RWPE2 (cell line): ENCODE results near the gene PTPRB.

ENCODE experiments used
- ATAC-seq: fragments of 200-7000 bp; cut with Tn5 transposase; 3 replicates; pipeline ENCODE4 v1.9.1; 2021; ENCODE audit warnings: low read depth
- DNase-seq: peaks from one replicate; pipeline ENCODE4 v3.0.0-alpha.2; 2020; ENCODE audit warnings: low spot score
- H3K27ac ChIP-seq: fragments of 450-650 bp; 2 replicates; pipeline ENCODE4 v1.5.1; 2017; ENCODE audit warnings: mild to moderate bottlenecking; ENCODE audit not compliant: poor library complexity, severe bottlenecking
- H3K27me3 ChIP-seq: fragments of 250-450 bp; sonication (Bioruptor Pico); 2 replicates; pipeline ENCODE4 v1.5.1; 2021; ENCODE audit warnings: mild to moderate bottlenecking, moderate library complexity; ENCODE audit not compliant: insufficient read depth, poor library complexity, severe bottlenecking
- H3K36me3 ChIP-seq: fragments of 250-450 bp; sonication (Bioruptor Pico); 2 replicates; pipeline ENCODE4 v1.5.1; 2020; ENCODE audit warnings: low read depth, mild to moderate bottlenecking, moderate library complexity
- H3K4me1 ChIP-seq: fragments of 250-450 bp; sonication (Bioruptor Pico); 2 replicates; pipeline ENCODE4 v1.5.1; 2021; ENCODE audit warnings: mild to moderate bottlenecking, moderate library complexity; ENCODE audit not compliant: insufficient read depth, poor library complexity, severe bottlenecking
- H3K4me3 ChIP-seq: fragments of 250-450 bp; sonication (Bioruptor Pico); 2 replicates; pipeline ENCODE4 v1.5.1; 2021; ENCODE audit warnings: mild to moderate bottlenecking, moderate library complexity; ENCODE audit not compliant: severe bottlenecking
- H3K9me3 ChIP-seq: fragments of 250-450 bp; sonication (Bioruptor Pico); 2 replicates; pipeline ENCODE4 v1.5.1; 2021; ENCODE audit warnings: mild to moderate bottlenecking, moderate library complexity; ENCODE audit not compliant: severe bottlenecking
- TF ChIP-seq, protein P1 (sequence below): fragments of 450-650 bp; IDR thresholded peaks from one replicate; pipeline ENCODE4 v1.5.1; 2017; ENCODE audit warnings: mild to moderate bottlenecking, moderate library complexity; ENCODE audit not compliant: poor library complexity, severe bottlenecking

The PTPRB gene

DNA sequence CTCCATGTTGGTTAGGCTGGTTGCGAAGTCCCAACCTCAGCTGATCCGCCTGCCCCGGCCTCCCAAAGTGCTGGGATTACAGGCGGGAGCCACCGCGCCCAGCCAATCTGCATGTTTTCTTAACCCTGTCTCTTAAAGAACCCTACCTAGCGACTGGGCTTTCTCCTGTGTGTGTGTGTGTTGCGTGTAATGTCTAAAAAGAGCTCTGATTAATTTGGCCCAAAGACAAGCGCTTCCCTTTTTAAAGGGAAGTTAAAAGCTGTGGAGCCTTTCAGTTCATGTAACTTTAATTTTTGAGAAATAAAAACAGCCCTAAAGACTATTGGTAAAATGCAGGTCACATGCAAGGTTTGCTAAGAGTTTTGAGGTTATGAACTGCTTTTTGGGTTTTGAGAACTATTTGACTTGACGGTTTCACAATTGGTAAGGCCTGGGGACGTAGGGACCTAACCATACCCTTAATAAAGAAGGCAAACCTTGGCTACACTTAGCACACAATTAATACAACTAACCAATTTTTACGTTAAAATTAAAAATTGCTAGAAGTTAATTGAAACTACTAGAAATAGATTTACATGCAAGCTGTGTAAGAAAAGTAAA lies 167.9 kb downstream of the PTPRB start:
- Histone ChIP-seq H3K4me1 (no peaks in the 10 kb centered on the region), H3K36me3 (no peaks in the 10 kb centered on the region), H3K27ac (no peak overlapping the region), H3K9me3 (no peaks in the 10 kb centered on the region), H3K27me3 (no peaks in the 10 kb centered on the region), H3K4me3 (no peak overlapping the region)
- TF ChIP-seq, protein P1, sequence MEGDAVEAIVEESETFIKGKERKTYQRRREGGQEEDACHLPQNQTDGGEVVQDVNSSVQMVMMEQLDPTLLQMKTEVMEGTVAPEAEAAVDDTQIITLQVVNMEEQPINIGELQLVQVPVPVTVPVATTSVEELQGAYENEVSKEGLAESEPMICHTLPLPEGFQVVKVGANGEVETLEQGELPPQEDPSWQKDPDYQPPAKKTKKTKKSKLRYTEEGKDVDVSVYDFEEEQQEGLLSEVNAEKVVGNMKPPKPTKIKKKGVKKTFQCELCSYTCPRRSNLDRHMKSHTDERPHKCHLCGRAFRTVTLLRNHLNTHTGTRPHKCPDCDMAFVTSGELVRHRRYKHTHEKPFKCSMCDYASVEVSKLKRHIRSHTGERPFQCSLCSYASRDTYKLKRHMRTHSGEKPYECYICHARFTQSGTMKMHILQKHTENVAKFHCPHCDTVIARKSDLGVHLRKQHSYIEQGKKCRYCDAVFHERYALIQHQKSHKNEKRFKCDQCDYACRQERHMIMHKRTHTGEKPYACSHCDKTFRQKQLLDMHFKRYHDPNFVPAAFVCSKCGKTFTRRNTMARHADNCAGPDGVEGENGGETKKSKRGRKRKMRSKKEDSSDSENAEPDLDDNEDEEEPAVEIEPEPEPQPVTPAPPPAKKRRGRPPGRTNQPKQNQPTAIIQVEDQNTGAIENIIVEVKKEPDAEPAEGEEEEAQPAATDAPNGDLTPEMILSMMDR: no peak
- no peak for DNase-seq
- no peak for ATAC-seq

DNA sequence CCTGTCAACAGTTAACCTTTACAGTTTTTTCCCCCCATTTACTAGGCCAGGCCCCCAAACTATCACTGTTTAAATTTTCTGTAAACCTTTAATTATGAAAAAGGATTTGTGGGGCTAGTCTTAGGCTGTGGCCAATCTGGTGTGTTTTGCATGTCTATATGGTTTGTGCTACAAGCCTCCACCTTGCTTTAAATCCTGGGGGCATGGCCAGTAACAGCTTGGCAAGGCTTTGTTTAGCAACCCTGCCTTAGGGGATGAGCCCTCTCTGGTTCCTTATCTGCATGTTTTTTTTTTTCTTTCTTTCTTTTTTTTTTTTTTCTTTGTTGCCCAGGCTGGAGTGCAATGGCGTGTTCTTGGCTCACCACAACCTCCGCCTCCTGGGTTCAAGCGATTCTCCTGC lies 168.5 kb downstream of the PTPRB start:
- H3K27ac ChIP-seq: no peak overlapping the region
- no peaks in the 10 kb centered on the region for H3K36me3 ChIP-seq
- H3K4me1 ChIP-seq: no peaks in the 10 kb centered on the region
- DNase-seq (no peak), ATAC-seq (no peak)
- TF ChIP-seq, protein P1: no peak
- H3K4me3 ChIP-seq: no peak overlapping the region
- no peaks in the 10 kb centered on the region for H3K9me3 ChIP-seq
- H3K27me3 ChIP-seq: no peaks in the 10 kb centered on the region

DNA sequence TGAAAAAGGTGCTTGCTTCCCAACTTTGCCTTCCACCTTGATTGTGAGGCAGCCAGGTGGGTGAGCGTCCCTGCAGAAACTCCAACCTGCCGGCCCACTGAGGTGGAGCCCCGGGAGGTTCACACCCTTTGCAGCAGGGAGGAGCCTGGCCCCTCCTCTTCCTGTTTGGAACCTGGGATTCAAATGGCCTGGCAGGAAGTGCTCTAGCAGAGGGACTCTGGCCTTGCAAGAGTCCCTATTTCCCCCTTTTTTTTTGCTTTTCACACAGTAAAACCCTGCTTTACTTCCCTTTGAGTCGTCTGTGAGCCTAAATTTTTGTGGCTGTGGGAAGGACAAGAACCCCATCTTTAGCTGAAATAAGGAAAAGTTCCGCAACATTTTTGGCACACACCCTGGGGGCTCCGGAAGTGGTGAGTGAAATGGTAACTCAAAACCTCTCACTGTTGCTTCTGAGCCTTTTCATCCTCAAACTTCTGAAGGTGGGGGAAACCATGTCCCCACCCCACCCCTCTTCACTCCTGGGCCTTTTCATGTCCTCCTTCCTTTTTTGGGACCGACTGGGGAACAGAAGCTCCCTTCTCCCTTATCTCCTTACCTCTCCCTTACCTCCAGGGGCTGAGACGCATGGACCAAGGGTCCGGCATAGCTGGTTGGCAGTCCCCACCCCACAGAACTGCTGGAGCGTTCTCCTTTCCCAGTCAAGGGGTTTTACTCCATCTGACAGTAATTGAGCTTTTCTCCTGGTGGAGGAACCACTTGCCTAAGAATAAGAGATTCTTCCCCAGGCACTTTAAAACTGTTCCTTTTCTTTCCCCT lies 169.1 kb downstream of the PTPRB start:
- H3K4me1 ChIP-seq: no peaks in the 10 kb centered on the region
- no peak overlapping the region for H3K4me3 ChIP-seq
- H3K27ac ChIP-seq: no peak overlapping the region
- H3K36me3 ChIP-seq: no peaks in the 10 kb centered on the region
- TF ChIP-seq, protein P1: no peak
- no peak for DNase-seq
- ATAC-seq: no peak
- H3K27me3 ChIP-seq: no peaks in the 10 kb centered on the region
- H3K9me3 ChIP-seq: no peaks in the 10 kb centered on the region

- Histone ChIP-seq H3K27ac (no peak overlapping the region), H3K27me3 (no peaks in the 10 kb centered on the region), H3K9me3 (no peaks in the 10 kb centered on the region), H3K4me1 (no peaks in the 10 kb centered on the region), H3K36me3 (no peaks in the 10 kb centered on the region), H3K4me3 (no peak overlapping the region)
- TF ChIP-seq, protein P1: no peak
- ATAC-seq: no peak
- no peak for DNase-seq
Observed at GRCh38 chr12:70467476-70467875, 169.8 kb downstream of the PTPRB start.

GRCh38 chr12:70466753-70467152 lies 170.5 kb downstream of the PTPRB start:
- Histone ChIP-seq H3K27me3 (no peaks in the 10 kb centered on the region), H3K4me3 (no peak overlapping the region), H3K4me1 (no peaks in the 10 kb centered on the region), H3K9me3 (no peaks in the 10 kb centered on the region), H3K36me3 (no peaks in the 10 kb centered on the region), H3K27ac (no peak overlapping the region)
- DNase-seq (no peak), ATAC-seq (no peak)
- TF ChIP-seq, protein P1: no peak
